ENCODE data around the gene RTRAF.

Gene RTRAF

DNA sequence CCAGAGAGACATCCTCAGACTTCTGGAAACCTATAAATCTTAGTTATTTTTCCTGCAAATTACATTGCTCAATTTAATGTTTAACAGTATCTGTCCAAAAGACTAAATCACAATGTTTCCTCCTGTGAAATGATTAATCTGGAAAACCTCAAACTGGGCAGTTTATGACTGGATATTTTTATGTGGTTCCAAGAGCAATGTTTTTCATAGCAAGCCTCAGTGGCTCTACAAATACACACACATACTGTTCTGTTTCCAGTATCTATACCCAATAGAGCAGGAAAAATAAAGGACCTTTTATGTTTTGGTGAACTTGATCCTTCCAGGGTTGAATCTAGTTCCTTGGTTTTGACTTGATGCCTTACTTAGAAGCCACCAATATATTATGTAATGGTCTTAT is 70.3 kb downstream of the RTRAF start:
- Mint-ChIP-seq H3K27me3 (ENCODE audit: low read depth) (peaks cover 63% of the 10 kb centered on the region), H3K27ac (no peak overlapping the region), H3K36me3 (ENCODE audit: low read depth) (no peaks in the 10 kb centered on the region), H3K4me3 (no peak overlapping the region), H3K9me3 (no peaks in the 10 kb centered on the region), H3K4me1 (ENCODE audit: low read depth) (no peaks in the 10 kb centered on the region)

DNA sequence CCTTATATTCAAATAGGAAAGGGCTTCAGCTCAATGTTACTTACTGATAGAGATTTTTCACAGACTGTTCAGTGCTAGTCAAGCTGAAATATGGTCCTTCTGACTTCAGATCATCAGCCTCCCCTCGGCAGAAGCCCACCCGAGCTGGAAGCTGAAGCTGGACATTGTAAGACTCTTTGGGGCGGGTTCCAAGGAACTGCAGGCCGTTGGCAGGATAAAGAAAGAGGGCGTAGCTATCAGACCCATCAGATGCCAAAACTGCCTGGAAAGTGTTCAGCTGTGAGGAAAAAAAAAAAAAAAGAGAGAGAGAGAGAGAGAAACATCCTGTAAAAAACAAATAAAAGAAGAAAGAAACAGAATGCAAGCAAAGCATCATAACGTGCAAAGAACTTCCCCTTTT is 70.7 kb downstream of the RTRAF start:
- no peaks in the 10 kb centered on the region for H3K9me3 Mint-ChIP-seq
- H3K27me3 Mint-ChIP-seq (ENCODE audit: low read depth): peaks cover 63% of the 10 kb centered on the region
- H3K4me3 Mint-ChIP-seq: no peak overlapping the region
- H3K4me1 Mint-ChIP-seq (ENCODE audit: low read depth): no peaks in the 10 kb centered on the region
- peaks cover 1% of the 10 kb centered on the region for H3K36me3 Mint-ChIP-seq (ENCODE audit: low read depth)
- H3K27ac Mint-ChIP-seq: no peak overlapping the region
